Measurements from ENCODE around the gene ACRBP.

GRCh38 chr12:6653342-6653741 lies 6.1 kb upstream of the ACRBP start:
- TF ChIP-seq TCF7L2 (IDR thresholded peaks at IDR 0.05; ENCODE audit: low read depth, low read length) (no peak), CTCF (IDR thresholded peaks at IDR 0.05) (no peak), POLR2AphosphoS5 (IDR thresholded peaks at IDR 0.05; ENCODE audit: low read depth, low read length) (no peak)

All from Panc1 (cell line).